Subcutaneous abdominal adipose tissue (tissue), 5 donors: Measurements from ENCODE around the gene TP53TG5.
A peak's percentile ranks its signal among the peaks of the same experiment; 100 is the strongest.

Experiments
- H3K27ac ChIP-seq: one replicate; pipeline ENCODE4 v1.7.0; 2013; ENCODE audit warnings: low read depth, mild to moderate bottlenecking, inconsistent platforms, low read length, moderate library complexity
- H3K27me3 ChIP-seq, 5 donors: one replicate each; pipeline ENCODE4 v1.7.0; 2013; ENCODE audit warnings: low read length in 5 of 5, inconsistent platforms in 1 of 5; ENCODE audit not compliant: control insufficient read depth in 5 of 5, insufficient read depth in 4 of 5
- H3K36me3 ChIP-seq, 5 donors: one replicate each; pipeline ENCODE4 v1.7.0; 2013; ENCODE audit warnings: low read length in 5 of 5; ENCODE audit not compliant: control insufficient read depth in 5 of 5, insufficient read depth in 5 of 5
- H3K4me1 ChIP-seq, 5 donors: one replicate each; pipeline ENCODE4 v1.7.0; 2013; ENCODE audit warnings: low read length in 5 of 5, mild to moderate bottlenecking in 3 of 5, moderate library complexity in 1 of 5; ENCODE audit not compliant: control insufficient read depth in 5 of 5, insufficient read depth in 5 of 5
- H3K4me3 ChIP-seq, 5 donors: one replicate each; pipeline ENCODE4 v1.7.0; 2013; ENCODE audit warnings: low read length in 5 of 5, low read depth in 1 of 5
- H3K9ac ChIP-seq, 5 donors: one replicate each; pipeline ENCODE4 v1.7.0; 2013; ENCODE audit warnings: low read length in 5 of 5, mild to moderate bottlenecking in 4 of 5, moderate library complexity in 3 of 5
- H3K9me3 ChIP-seq, 5 donors: one replicate each; pipeline ENCODE4 v1.7.0; 2013; ENCODE audit warnings: low read length in 5 of 5; ENCODE audit not compliant: control insufficient read depth in 5 of 5
- donor health status: healthy.
- donor health status: healthy.
- donor health status: healthy.
- donor health status: healthy.
- donor health status: healthy.

TP53TG5 gene

DNA sequence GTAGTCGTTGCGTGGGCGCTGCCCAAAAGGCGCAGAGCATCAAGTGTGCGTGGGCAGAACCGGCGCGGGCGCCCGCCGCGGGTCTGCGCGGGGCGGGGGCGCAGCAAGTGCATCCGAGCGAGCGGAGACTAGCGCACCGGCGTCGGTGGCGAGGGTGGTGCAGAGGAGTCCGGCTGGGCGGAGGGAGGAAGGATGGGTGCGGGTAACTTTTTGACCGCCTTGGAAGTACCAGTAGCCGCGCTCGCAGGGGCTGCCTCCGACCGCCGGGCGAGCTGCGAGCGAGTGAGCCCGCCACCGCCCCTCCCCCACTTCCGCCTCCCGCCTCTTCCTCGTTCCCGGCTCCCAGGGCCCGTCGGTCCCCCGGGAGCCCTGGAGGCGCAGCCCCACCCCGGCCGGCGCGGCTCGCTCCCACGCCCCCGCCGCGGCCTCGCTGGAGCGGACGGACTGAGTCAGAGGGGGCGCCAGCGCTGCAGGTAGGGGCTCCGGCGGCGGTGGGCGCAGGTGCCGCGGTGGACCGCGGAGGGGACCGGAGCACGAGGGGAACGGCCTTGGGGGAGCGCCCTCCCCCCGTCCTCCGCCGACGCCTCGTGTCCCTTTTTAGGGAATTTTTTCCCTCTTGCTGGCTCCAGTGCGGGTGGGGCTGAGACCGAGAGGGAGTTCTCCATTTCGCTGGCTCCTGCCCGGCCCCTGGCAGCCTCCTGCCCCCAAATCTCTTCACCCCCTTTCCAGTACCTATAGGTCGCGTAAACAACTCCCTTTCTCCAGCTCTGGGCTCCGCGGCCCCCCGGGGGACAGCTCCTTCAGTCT, 28.3 kb upstream of the TP53TG5 start:
- peak overlapping the region; percentile 76 for H3K27ac ChIP-seq
- H3K4me3 ChIP-seq, result peak overlapping the region; percentile 71 to 88 (median 84)
- H3K9ac ChIP-seq, result peak overlapping the region in 4 of 5 donors; percentile 69 to 85 (median 76)
- H3K9me3 ChIP-seq, result no peaks in the 10 kb centered on the region
- peaks cover 0 to 4% (median 2%) of the 10 kb centered on the region in 5 donors for H3K27me3 ChIP-seq
- H3K4me1 ChIP-seq, result peaks cover 6 to 34% (median 29%) of the 10 kb centered on the region in 5 donors
- H3K36me3 ChIP-seq, result peaks cover 6 to 21% (median 18%) of the 10 kb centered on the region in 5 donors

DNA sequence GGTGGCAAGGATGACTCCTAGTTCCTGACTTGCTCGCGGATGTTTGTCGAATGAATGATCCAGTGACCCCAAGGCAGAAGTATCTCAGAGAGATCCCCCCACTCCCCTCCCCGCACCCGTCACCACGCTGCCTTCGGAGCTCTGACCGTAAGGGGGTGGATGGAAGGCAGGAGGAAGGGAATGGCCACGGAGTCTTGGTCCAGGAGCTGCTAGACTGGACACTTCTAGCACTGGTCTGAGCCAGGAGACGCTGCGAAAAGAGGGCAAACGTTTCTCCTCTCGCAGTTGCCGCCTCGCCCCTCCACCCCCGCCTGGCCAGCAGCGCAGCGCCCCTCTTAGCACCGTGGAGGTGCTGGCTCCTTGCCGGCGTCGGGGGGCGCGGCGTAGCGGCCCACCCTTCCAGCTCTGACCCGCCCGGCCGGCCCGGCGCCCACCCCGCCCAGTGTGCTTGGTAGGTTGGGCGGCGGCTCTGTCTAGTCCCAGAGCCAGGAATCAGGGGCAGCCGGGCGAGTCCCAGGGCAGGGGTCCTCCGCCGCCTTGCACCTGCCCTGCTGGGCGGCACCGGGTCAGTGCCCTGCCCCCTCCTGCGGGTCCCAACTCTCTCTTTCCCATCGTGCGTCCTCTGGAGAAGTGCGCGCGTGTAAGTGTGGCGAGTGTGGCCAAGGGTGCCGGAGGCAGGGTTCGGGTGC, 27.6 kb upstream of the TP53TG5 start:
- H3K9me3 ChIP-seq, result peaks cover 0 to 4% (median 3%) of the 10 kb centered on the region in 5 donors
- peaks cover 0 to 4% (median 2%) of the 10 kb centered on the region in 5 donors for H3K27me3 ChIP-seq
- H3K36me3 ChIP-seq, result peaks cover 6 to 15% (median 13%) of the 10 kb centered on the region in 5 donors
- H3K9ac ChIP-seq, result peak overlapping the region in 3 of 5 donors; percentile 59 to 72 (median 59)
- peak overlapping the region; percentile 76 for H3K27ac ChIP-seq
- H3K4me3 ChIP-seq, result peak overlapping the region; percentile 67 to 88 (median 84)
- peaks cover 6 to 34% (median 29%) of the 10 kb centered on the region in 5 donors for H3K4me1 ChIP-seq

GRCh38 chr20:45404438-45404837, 26.3 kb upstream of the TP53TG5 start:
- peaks cover 6 to 34% (median 29%) of the 10 kb centered on the region in 5 donors for H3K4me1 ChIP-seq
- peaks cover 0 to 10% (median 6%) of the 10 kb centered on the region in 5 donors for H3K9me3 ChIP-seq
- H3K27me3 ChIP-seq, result peaks cover 0 to 4% (median 2%) of the 10 kb centered on the region in 5 donors
- no peak overlapping the region for H3K4me3 ChIP-seq
- H3K36me3 ChIP-seq, result peaks cover 0 to 6% (median under 1%) of the 10 kb centered on the region in 5 donors
- H3K27ac ChIP-seq, result no peak overlapping the region
- no peak overlapping the region for H3K9ac ChIP-seq

- Histone ChIP-seq H3K9me3 (peaks cover 0 to 10% (median 6%) of the 10 kb centered on the region in 5 donors), H3K4me3 (no peak overlapping the region), H3K27ac (no peak overlapping the region), H3K36me3 (no peaks in the 10 kb centered on the region), H3K9ac (no peak overlapping the region), H3K27me3 (peaks cover 0 to 4% (median 2%) of the 10 kb centered on the region in 5 donors), H3K4me1 (peaks cover 6 to 26% (median 22%) of the 10 kb centered on the region in 5 donors)
Measured at GRCh38 chr20:45402946-45403345, 24.8 kb upstream of the TP53TG5 start.

- Histone ChIP-seq H3K27ac (no peak overlapping the region), H3K27me3 (peaks cover 0 to 3% (median under 1%) of the 10 kb centered on the region in 5 donors), H3K4me3 (peak overlapping the region in 1 of 5 donors; percentile 22), H3K9ac (no peak overlapping the region), H3K4me1 (peaks cover 3% of the 10 kb centered on the region in 5 donors), H3K36me3 (no peaks in the 10 kb centered on the region), H3K9me3 (peaks cover 0 to 10% (median 6%) of the 10 kb centered on the region in 5 donors)
Measured at GRCh38 chr20:45400346-45401031, 22.4 kb upstream of the TP53TG5 start.

DNA sequence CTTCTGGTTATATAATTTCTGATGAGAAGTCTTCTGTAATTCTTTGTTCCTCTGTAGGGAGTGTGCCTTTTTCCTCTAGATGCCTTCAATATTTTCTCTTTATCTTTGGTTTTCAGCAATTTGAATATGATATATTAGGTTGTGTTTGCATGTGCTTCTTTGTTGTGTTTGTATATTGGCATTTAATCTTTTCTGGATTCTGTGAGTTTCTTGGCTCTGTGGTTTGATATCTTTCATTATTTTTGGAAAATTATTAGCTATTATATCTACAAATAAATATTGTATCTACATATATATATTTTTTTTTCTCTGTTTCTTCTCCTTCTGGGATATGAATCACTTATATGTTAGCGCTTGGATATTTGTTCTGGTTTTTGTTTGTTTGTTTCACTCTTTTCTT, 20.9 kb upstream of the TP53TG5 start:
- H3K27me3 ChIP-seq, result no peaks in the 10 kb centered on the region
- H3K9ac ChIP-seq, result no peak overlapping the region
- H3K4me3 ChIP-seq, result no peak overlapping the region
- H3K4me1 ChIP-seq, result no peaks in the 10 kb centered on the region
- H3K27ac ChIP-seq, result no peak overlapping the region
- H3K9me3 ChIP-seq, result peaks cover 0 to 10% (median 6%) of the 10 kb centered on the region in 5 donors
- H3K36me3 ChIP-seq, result peaks cover 0 to 3% (median 0%) of the 10 kb centered on the region in 5 donors

GRCh38 chr20:45395114-45395415, 16.9 kb upstream of the TP53TG5 start:
- H3K9me3 ChIP-seq, result peaks cover 0 to 3% (median 0%) of the 10 kb centered on the region in 5 donors
- H3K36me3 ChIP-seq, result peaks cover 0 to 3% (median 0%) of the 10 kb centered on the region in 5 donors
- no peak overlapping the region for H3K4me3 ChIP-seq
- no peak overlapping the region for H3K27ac ChIP-seq
- H3K27me3 ChIP-seq, result no peaks in the 10 kb centered on the region
- H3K9ac ChIP-seq, result no peak overlapping the region
- H3K4me1 ChIP-seq, result no peaks in the 10 kb centered on the region

DNA sequence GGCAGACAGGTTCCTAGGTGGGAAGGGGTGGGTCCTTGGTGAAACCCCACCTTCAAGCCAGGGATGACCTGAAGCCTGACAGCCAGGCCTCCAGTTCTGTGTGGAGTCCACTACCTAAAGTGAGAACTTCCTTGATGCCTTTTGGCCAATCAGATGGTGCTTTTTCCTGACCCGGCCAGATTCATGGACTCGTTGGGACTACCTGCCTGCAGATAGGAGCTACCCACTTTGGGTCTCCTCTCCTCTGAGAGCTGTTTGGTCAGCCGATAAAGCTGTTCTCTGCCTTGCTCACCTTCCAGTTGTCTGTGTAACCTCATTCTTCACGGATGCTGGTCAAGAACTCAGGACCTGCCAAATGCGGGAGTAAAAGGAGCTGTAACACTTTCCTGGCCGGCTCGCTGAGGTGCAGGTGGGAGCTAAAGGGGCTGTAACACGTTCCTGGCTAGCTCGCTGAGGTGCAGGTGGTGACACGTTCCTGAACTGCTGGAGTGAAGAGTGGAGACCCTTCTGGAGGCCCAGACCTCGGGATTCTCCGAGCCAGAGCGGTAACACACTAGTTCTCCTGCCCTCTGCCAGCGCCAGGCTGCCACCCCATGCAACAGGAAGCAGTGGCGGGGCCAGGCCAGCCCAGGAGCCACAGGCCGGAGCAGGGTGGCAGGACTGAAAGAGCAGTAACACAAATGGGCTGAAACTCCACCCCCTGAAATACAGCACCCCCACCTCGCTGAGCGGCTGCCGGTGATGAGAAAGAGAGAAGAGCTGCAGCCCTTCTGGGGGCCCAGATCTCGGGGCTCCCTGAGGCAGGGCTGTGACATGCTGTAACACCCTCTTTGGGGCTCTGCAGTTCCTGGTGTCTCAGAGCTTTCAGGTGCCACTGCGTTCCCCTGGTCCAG, 16.3 kb upstream of the TP53TG5 start:
- Histone ChIP-seq H3K4me1 (no peaks in the 10 kb centered on the region), H3K4me3 (no peak overlapping the region), H3K9me3 (peaks cover 0 to under 1% (median 0%) of the 10 kb centered on the region in 5 donors), H3K36me3 (peaks cover 0 to 3% (median 0%) of the 10 kb centered on the region in 5 donors), H3K27ac (no peak overlapping the region), H3K9ac (no peak overlapping the region), H3K27me3 (no peaks in the 10 kb centered on the region)

GRCh38 chr20:45392733-45393132, 14.6 kb upstream of the TP53TG5 start:
- no peak overlapping the region for H3K27ac ChIP-seq

More at GRCh38 chr20:45392733-45393132, 14.6 kb upstream of the TP53TG5 start:
- H3K4me3 ChIP-seq, result no peak overlapping the region
- H3K4me1 ChIP-seq, result no peaks in the 10 kb centered on the region
- H3K9ac ChIP-seq, result no peak overlapping the region
- peaks cover 0 to 3% (median 0%) of the 10 kb centered on the region in 5 donors for H3K36me3 ChIP-seq
- H3K27me3 ChIP-seq, result no peaks in the 10 kb centered on the region
- no peaks in the 10 kb centered on the region for H3K9me3 ChIP-seq
